ENCODE results near the gene ATP6V1A.

The ATP6V1A gene

DNA sequence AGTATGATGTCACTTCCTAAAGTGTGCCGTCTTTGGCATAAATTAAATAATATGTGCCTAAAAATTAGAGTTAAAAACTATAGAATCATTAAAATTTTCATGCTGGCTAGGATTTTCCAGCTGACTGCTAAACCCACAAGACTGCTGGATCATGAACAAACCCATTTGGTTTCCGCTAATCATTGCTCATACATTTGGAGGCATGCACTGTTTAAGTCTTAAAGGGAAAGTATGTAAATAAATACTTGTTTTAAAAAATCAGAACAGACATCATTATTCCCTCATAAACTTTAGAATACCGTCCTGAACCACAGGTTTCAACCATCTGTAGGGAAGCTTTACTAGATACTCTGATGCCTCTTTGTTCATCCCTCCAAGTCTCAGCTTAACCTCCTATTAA lies 26.5 kb downstream of the ATP6V1A start:
- Histone ChIP-seq H3K27ac (no peak overlapping the region), H4K20me1 (no peaks in the 10 kb centered on the region), H3K9ac (no peak overlapping the region), H3K27me3 (no peaks in the 10 kb centered on the region), H3K4me1 (peaks cover 8% of the 10 kb centered on the region; the same call in 1 of the 2 replicates), H3K4me3 (no peak overlapping the region), H3K9me3 (no peaks in the 10 kb centered on the region), H3K36me3 (no peaks in the 10 kb centered on the region), H3K4me2 (no peak overlapping the region)
- TF ChIP-seq Cebpa-rat (IDR thresholded peaks at IDR 0.05): no peak

DNA sequence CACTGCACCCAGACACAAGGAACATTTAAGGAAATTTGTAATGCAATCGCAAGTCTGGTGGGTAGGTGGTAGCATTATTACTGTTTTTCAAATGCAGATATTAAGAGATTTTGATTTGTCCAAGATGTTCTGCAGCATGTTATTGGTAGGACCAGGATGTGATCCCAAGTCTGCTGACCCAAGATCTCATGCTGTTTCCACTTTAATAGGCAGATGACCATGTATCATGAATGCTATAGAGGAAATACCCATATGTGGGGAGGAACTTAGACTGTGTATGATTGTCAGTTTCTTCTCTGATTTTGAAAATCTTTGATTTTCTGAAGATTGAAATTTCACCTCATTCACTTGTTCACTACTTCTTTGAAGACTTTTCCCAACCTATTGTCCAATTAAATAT lies 28.7 kb downstream of the ATP6V1A start:
- no peaks in the 10 kb centered on the region for H3K9me3 ChIP-seq
- no peak for TF ChIP-seq Cebpa-rat (IDR thresholded peaks at IDR 0.05)
- H3K9ac ChIP-seq: no peak overlapping the region
- peaks cover 8% of the 10 kb centered on the region; the same call in 1 of the 2 replicates for H3K4me1 ChIP-seq
- H3K4me3 ChIP-seq: no peak overlapping the region
- no peaks in the 10 kb centered on the region for H3K36me3 ChIP-seq
- no peaks in the 10 kb centered on the region for H3K27me3 ChIP-seq
- H3K4me2 ChIP-seq: no peak overlapping the region
- no peaks in the 10 kb centered on the region for H4K20me1 ChIP-seq
- H3K27ac ChIP-seq: no peak overlapping the region

DNA sequence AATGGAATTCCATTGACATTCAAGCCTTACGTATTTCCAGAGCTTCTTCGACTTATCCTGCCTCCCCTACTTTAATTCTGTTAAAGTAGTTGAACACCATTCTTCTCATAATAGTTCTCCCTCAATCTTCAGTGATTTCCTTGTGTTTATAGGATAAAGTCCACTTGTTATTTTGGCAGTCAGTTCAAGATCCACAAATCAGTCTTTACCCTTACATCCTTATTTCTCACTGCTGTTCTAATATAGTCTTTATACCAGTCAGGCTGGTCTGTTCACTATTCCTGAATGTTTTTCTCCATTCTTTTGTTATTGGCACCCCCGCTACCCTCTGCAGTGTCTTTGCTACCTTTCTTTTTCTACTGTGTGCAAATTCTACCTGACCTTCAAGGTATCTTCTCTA lies 29.7 kb downstream of the ATP6V1A start:
- Histone ChIP-seq H3K4me1 (peaks cover 8% of the 10 kb centered on the region; the same call in 1 of the 2 replicates), H3K4me2 (no peak overlapping the region), H4K20me1 (no peaks in the 10 kb centered on the region), H3K36me3 (no peaks in the 10 kb centered on the region), H3K27ac (no peak overlapping the region), H3K9me3 (no peaks in the 10 kb centered on the region), H3K27me3 (no peaks in the 10 kb centered on the region), H3K4me3 (no peak overlapping the region), H3K9ac (no peak overlapping the region)
- no peak for TF ChIP-seq Cebpa-rat (IDR thresholded peaks at IDR 0.05)

DNA sequence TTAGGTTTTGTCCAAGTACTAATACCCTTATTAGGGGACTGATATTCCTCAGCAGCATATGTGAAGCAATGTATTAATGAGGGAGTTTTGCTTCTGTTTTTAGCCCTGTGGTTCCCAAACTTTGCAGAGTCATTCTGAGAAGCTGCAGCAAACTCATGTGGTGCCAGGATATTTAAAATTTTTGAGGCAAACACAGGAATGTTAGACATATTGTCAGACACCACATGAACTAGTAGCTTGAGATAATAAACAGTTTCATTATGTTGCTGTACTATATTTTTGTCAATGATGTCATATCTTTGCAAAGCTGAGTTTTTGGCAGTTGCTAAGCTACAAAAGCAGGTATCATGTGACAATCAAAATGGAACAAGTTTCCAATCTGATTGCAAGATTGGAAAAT lies 36.6 kb downstream of the ATP6V1A start:
- peak overlapping the region; percentile 68 for H3K4me2 ChIP-seq
- H3K9me3 ChIP-seq: no peaks in the 10 kb centered on the region
- H3K27me3 ChIP-seq: no peaks in the 10 kb centered on the region
- H3K4me3 ChIP-seq: no peak overlapping the region
- no peaks in the 10 kb centered on the region for H4K20me1 ChIP-seq
- no peak overlapping the region for H3K9ac ChIP-seq
- H3K36me3 ChIP-seq: peaks cover 22% of the 10 kb centered on the region
- H3K27ac ChIP-seq: no peak overlapping the region
- TF ChIP-seq Cebpa-rat (IDR thresholded peaks at IDR 0.05): no peak
- peaks cover 18% of the 10 kb centered on the region for H3K4me1 ChIP-seq

DNA sequence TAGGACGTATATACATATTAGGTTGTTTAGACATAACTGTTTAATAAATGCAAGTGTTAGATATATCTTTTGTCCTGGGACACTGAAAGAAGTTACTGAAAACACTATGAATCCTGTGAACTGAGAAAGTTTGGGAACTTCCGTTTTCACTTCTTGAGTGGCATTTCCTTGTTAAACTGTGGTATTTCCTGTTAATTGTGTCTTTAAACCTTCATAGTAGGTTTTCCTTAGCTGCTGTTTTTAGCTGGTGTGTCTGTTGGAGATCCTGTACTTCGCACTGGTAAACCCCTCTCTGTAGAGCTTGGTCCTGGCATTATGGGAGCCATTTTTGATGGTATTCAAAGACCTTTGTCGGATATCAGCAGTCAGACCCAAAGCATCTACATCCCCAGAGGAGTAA lies 37.1 kb downstream of the ATP6V1A start:
- peak overlapping the region; percentile 68 for H3K4me2 ChIP-seq
- 0 out of 2 replicates have a peak overlapping the region, but pooled peaks have one; percentile 2 for H3K27ac ChIP-seq
- no peak overlapping the region for H3K9ac ChIP-seq

DNA sequence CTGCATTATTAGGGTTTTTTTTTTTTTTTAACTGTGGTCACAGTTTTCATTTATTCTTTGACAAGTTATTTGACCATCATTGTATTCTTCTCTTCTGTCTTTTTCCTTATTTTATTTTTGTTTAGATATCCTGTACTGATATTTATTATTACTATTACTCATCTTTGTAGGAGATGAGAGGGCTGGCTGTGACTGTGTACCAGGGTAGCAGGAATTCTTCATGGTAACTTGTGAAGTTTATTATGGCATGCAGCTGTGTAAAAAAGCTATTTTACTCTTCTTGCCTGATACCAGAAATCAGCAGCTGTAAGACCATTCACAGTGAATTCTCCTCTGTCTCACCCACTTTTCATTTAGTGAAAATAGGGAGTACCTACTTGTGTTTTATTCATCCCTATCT lies 44.5 kb downstream of the ATP6V1A start:
- Histone ChIP-seq H3K27me3 (no peaks in the 10 kb centered on the region), H3K27ac (no peak overlapping the region), H3K4me1 (peaks cover 10% of the 10 kb centered on the region), H3K4me2 (no peak overlapping the region), H3K9ac (no peak overlapping the region), H3K36me3 (peaks cover 44% of the 10 kb centered on the region), H4K20me1 (no peaks in the 10 kb centered on the region), H3K9me3 (no peaks in the 10 kb centered on the region), H3K4me3 (no peak overlapping the region)
- no peak for TF ChIP-seq Cebpa-rat (IDR thresholded peaks at IDR 0.05)

More for the DNA sequence above, 37.1 kb downstream of the ATP6V1A start:
- no peak for TF ChIP-seq Cebpa-rat (IDR thresholded peaks at IDR 0.05)
- Histone ChIP-seq H3K4me1 (peaks cover 23% of the 10 kb centered on the region), H3K36me3 (peaks cover 27% of the 10 kb centered on the region), H4K20me1 (no peaks in the 10 kb centered on the region), H3K9me3 (no peaks in the 10 kb centered on the region), H3K27me3 (no peaks in the 10 kb centered on the region), H3K4me3 (no peak overlapping the region)

DNA sequence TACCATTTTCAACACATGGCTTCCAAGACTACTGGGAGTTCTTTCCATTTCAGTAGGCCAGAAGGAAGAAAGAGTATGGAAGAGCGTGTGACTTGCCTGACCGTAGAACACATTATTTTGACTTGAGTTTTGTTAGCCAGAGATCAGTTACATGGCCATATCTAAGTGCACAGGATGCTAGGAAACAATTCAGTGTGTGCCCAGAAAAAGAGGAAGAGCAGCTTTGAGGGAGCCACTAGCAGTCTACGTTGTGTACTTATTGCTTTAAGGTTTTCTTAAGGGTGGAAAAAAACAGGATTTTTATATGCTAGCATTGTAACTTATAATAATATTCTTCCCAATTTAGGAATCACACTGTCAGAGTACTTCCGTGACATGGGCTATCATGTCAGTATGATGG lies 47.7 kb downstream of the ATP6V1A start:
- peaks cover 37% of the 10 kb centered on the region for H3K36me3 ChIP-seq
- H3K4me1 ChIP-seq: no peaks in the 10 kb centered on the region
- no peaks in the 10 kb centered on the region for H3K27me3 ChIP-seq
- H3K4me2 ChIP-seq: no peak overlapping the region
- TF ChIP-seq Cebpa-rat (IDR thresholded peaks at IDR 0.05): no peak
- no peak overlapping the region for H3K9ac ChIP-seq
- H3K27ac ChIP-seq: no peak overlapping the region
- H3K4me3 ChIP-seq: no peak overlapping the region
- H4K20me1 ChIP-seq: no peaks in the 10 kb centered on the region
- no peaks in the 10 kb centered on the region for H3K9me3 ChIP-seq

DNA sequence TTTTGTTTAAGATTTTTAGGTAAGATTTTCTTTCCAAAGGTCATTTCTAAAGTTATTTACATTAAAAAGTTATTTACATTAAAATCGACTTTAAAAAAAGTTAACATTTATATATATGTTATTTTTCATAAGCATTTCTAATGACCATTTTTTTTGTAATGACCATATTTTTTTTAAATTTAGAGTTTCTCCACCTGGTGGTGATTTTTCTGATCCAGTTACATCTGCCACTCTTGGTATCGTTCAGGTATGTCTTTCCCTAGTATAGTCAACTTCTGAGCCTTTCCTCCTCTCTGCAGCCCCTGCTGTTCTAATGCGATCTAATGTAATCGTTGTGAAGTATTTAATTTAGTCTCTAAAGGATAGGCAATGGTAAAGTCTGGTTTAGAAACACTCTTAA lies 48.9 kb downstream of the ATP6V1A start:
- no peaks in the 10 kb centered on the region for H3K27me3 ChIP-seq
- H3K4me2 ChIP-seq: no peak overlapping the region
- H3K27ac ChIP-seq: no peak overlapping the region
- no peaks in the 10 kb centered on the region for H4K20me1 ChIP-seq
- no peaks in the 10 kb centered on the region for H3K9me3 ChIP-seq
- H3K4me1 ChIP-seq: no peaks in the 10 kb centered on the region
- no peak overlapping the region for H3K9ac ChIP-seq
- TF ChIP-seq Cebpa-rat (IDR thresholded peaks at IDR 0.05): no peak
- peaks cover 38% of the 10 kb centered on the region for H3K36me3 ChIP-seq
- no peak overlapping the region for H3K4me3 ChIP-seq

DNA sequence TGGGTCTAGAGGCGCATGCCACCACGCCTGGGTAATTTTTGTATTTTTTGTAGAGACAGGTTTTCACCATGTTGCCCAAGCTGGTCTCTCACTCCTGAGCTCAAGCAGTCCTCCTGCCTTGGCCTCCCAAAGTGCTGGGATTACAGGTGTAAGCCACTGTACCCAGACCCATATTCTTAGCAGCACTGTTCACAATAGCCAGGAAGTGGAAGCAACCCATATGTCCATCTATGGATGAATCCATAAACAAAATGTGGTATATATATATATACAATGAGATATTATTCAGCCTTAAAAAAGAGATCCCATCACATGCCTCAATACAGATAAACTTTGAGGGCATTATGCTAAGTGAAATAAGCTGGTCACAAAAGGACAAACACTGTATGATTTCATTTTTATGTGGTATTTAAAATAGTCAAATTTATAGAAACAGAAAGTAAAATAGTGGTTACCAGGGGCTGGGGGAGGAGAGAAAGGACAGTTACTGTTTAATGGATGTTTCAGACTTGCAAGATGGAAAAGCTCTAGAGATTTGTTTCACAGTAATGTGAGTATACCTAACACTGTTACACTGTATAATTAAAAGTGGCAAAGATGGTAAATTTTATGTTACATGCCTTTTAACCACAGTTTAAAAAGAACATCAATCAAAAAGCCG lies 56.1 kb downstream of the ATP6V1A start:
- Histone ChIP-seq H3K27me3 (no peaks in the 10 kb centered on the region), H3K27ac (no peak overlapping the region), H3K4me1 (no peaks in the 10 kb centered on the region), H3K36me3 (peaks cover 72% of the 10 kb centered on the region), H3K9ac (no peak overlapping the region), H3K9me3 (no peaks in the 10 kb centered on the region), H4K20me1 (no peaks in the 10 kb centered on the region), H3K4me2 (no peak overlapping the region), H3K4me3 (no peak overlapping the region)
- no peak for TF ChIP-seq Cebpa-rat (IDR thresholded peaks at IDR 0.05)

DNA sequence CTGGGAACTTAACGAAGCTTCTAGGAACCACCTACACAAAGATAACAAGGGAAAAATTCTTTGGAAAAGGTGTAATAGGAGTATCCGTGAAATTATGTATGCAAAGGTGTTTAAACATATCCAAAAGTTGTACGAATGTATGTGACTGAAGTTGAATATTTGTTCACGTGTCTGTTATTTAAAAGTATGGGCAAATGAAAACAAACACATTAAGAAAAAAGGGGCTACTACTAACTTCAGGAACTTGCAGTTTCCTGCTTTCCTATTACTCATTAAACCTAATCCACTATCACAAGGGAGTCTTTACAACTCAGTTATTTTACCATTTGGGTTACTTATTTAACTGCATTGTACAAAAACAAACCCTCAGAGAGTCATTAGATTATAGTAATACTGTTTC lies 57.8 kb downstream of the ATP6V1A start:
- H3K36me3 ChIP-seq: peaks cover 72% of the 10 kb centered on the region
- no peak overlapping the region for H3K4me2 ChIP-seq
- no peaks in the 10 kb centered on the region for H4K20me1 ChIP-seq
- no peak overlapping the region for H3K27ac ChIP-seq
- TF ChIP-seq Cebpa-rat (IDR thresholded peaks at IDR 0.05): no peak
- no peak overlapping the region for H3K9ac ChIP-seq
- H3K9me3 ChIP-seq: no peaks in the 10 kb centered on the region
- H3K27me3 ChIP-seq: no peaks in the 10 kb centered on the region
- no peaks in the 10 kb centered on the region for H3K4me1 ChIP-seq
- no peak overlapping the region for H3K4me3 ChIP-seq

DNA sequence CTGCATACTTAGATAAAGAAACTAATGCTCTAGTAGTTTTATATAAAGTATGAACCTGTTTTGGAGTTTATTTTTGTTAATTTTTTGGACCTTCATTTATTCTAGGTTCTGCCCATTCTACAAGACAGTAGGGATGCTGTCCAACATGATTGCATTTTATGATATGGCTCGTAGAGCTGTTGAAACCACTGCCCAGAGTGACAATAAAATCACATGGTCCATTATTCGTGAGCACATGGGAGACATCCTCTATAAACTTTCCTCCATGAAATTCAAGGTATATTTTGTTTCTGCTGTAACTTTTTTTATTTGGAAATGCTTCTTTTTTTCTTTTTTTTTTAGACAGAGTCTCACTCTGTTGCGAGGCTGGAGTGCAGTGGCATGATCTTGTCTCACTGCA lies 58.4 kb downstream of the ATP6V1A start:
- no peak for TF ChIP-seq Cebpa-rat (IDR thresholded peaks at IDR 0.05)
- Histone ChIP-seq H3K9me3 (no peaks in the 10 kb centered on the region), H3K27ac (no peak overlapping the region), H3K9ac (no peak overlapping the region), H4K20me1 (no peaks in the 10 kb centered on the region), H3K36me3 (peaks cover 67% of the 10 kb centered on the region), H3K27me3 (no peaks in the 10 kb centered on the region), H3K4me1 (no peaks in the 10 kb centered on the region), H3K4me2 (no peak overlapping the region), H3K4me3 (no peak overlapping the region)

Measured in BLaER1 (cell line).